ENCODE results near the gene CPPED1.
A peak's percentile ranks its signal among the peaks of the same experiment; 100 is the strongest.

Gene CPPED1

DNA sequence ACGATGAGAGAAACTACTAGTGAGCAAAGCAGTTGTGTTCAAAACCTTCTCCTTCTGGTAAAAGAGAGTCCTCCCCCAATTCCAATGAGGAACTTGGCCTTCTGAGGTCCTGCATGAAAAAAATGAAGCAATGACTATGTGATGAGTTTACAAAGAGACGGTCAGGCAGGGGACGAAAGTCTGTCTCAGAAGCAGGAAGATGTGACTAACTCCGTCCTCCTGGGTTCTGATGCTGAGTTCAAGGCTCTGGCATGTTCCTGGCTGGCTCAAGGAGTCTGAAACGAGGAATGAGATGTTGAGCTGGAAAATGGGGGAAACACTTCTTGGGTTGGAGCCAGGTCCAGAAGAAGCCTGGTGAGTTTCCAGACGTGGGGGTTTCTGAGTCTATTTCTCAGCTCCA lies 129.6 kb downstream of the CPPED1 start:
- Histone ChIP-seq H3K4me3 (ENCODE audit: low read depth, low read length) (no peak overlapping the region), H3K27me3 (replicated peaks) (no peaks in the 10 kb centered on the region), H3K27ac (peak overlapping the region; percentile 68), H3K36me3 (replicated peaks) (no peaks in the 10 kb centered on the region)
- in situ Hi-C loops (cut with HindIII; ENCODE audit: low pct_ligation_motif_present, low sequenced_read_pairs), result no loop called here
- TF ChIP-seq, protein P1, sequence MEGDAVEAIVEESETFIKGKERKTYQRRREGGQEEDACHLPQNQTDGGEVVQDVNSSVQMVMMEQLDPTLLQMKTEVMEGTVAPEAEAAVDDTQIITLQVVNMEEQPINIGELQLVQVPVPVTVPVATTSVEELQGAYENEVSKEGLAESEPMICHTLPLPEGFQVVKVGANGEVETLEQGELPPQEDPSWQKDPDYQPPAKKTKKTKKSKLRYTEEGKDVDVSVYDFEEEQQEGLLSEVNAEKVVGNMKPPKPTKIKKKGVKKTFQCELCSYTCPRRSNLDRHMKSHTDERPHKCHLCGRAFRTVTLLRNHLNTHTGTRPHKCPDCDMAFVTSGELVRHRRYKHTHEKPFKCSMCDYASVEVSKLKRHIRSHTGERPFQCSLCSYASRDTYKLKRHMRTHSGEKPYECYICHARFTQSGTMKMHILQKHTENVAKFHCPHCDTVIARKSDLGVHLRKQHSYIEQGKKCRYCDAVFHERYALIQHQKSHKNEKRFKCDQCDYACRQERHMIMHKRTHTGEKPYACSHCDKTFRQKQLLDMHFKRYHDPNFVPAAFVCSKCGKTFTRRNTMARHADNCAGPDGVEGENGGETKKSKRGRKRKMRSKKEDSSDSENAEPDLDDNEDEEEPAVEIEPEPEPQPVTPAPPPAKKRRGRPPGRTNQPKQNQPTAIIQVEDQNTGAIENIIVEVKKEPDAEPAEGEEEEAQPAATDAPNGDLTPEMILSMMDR (IDR thresholded peaks at IDR 0.05; ENCODE audit: low read depth, low read length, missing control alignments), result no peak
- peak; percentile 83 for DNase-seq

- TF ChIP-seq, protein P1 (IDR thresholded peaks at IDR 0.05; ENCODE audit: low read depth, low read length, missing control alignments), result no peak
- H3K27me3 ChIP-seq (replicated peaks), result no peaks in the 10 kb centered on the region
- in situ Hi-C loops (cut with HindIII; ENCODE audit: low pct_ligation_motif_present, low sequenced_read_pairs), result no loop called here
- H3K36me3 ChIP-seq (replicated peaks), result no peaks in the 10 kb centered on the region
- DNase-seq, result no peak
- peak overlapping the region; percentile 19 for H3K27ac ChIP-seq
- no peak overlapping the region for H3K4me3 ChIP-seq (ENCODE audit: low read depth, low read length)
These were observed 130.2 kb downstream of the CPPED1 start for GRCh38 chr16:12673466-12673865.

GRCh38 chr16:12672986-12673385 lies 130.7 kb downstream of the CPPED1 start:
- no peaks in the 10 kb centered on the region for H3K27me3 ChIP-seq (replicated peaks)
- TF ChIP-seq, protein P1 (IDR thresholded peaks at IDR 0.05; ENCODE audit: low read depth, low read length, missing control alignments), result no peak
- DNase-seq, result no peak
- H3K27ac ChIP-seq, result peak overlapping the region; percentile 19
- in situ Hi-C loops (cut with HindIII; ENCODE audit: low pct_ligation_motif_present, low sequenced_read_pairs), result no loop called here
- no peak overlapping the region for H3K4me3 ChIP-seq (ENCODE audit: low read depth, low read length)
- no peaks in the 10 kb centered on the region for H3K36me3 ChIP-seq (replicated peaks)

DNA sequence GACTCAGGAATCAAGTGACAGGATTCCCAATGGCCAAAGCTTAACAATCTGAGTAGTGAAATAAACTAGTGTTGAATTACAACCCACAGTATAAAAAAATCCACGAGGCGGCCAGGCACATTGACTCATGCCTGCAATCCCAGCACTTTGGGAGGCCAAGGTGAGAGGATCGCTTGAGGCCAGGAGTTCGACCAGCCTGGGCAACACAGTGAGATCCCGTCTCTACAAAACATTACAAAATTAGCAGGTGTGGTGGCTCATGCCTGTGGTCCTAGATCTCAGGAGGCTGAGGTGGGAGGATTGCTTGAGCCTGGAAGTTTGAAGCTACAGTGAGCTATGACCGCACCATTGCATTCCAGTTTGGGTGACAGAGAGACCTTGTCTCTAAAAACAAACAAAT lies 133.8 kb downstream of the CPPED1 start:
- Histone ChIP-seq H3K27me3 (replicated peaks) (no peaks in the 10 kb centered on the region), H3K27ac (no peak overlapping the region), H3K4me3 (ENCODE audit: low read depth, low read length) (no peak overlapping the region), H3K36me3 (replicated peaks) (no peaks in the 10 kb centered on the region)
- DNase-seq, result no peak
- in situ Hi-C loops (cut with HindIII; ENCODE audit: low pct_ligation_motif_present, low sequenced_read_pairs), result no loop called here
- TF ChIP-seq, protein P1 (IDR thresholded peaks at IDR 0.05; ENCODE audit: low read depth, low read length, missing control alignments), result no peak

GRCh38 chr16:12667909-12668308 lies 135.8 kb downstream of the CPPED1 start:
- no peak overlapping the region for H3K27ac ChIP-seq
- in situ Hi-C loops (cut with HindIII; ENCODE audit: low pct_ligation_motif_present, low sequenced_read_pairs), result no loop called here
- H3K36me3 ChIP-seq (replicated peaks), result no peaks in the 10 kb centered on the region
- no peaks in the 10 kb centered on the region for H3K27me3 ChIP-seq (replicated peaks)
- TF ChIP-seq, protein P1 (IDR thresholded peaks at IDR 0.05; ENCODE audit: low read depth, low read length, missing control alignments), result no peak
- H3K4me3 ChIP-seq (ENCODE audit: low read depth, low read length), result no peak overlapping the region
- no peak for DNase-seq

DNA sequence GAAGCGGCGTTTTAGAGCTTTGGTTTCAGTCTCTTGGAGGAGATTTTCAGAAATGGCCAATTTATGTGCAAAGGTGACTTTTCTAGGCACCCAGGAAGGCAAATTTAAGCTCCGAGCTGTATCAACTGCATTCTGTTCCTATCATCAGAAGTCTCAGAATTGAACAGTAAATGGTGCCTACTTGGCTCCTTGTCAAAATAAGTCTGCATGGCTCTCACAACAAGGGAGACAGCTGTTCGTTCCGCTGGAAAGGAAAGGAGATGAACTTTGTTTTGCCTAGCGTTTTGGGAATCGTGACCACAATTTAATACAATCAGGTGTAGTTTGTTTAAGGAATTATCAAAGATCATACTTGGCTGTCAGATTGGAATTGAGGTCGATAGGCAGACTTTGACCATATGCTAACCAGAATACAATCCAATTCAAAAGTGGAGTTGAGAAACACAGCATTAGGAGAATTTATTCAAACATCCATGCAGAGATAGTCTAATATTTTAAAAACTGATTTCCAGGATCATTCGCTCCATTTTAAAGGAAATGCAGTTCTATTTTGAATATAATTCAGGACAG lies 139.4 kb downstream of the CPPED1 start:
- Histone ChIP-seq H3K27ac (no peak overlapping the region), H3K4me3 (ENCODE audit: low read depth, low read length) (no peak overlapping the region), H3K36me3 (replicated peaks) (no peaks in the 10 kb centered on the region), H3K27me3 (replicated peaks) (no peaks in the 10 kb centered on the region)
- no peak for DNase-seq
- TF ChIP-seq, protein P1 (IDR thresholded peaks at IDR 0.05; ENCODE audit: low read depth, low read length, missing control alignments), result no peak
- in situ Hi-C loops (cut with HindIII; ENCODE audit: low pct_ligation_motif_present, low sequenced_read_pairs), result no loop called here
